ENCODE data around the gene EDARADD. TPM values are rescaled to one million over a fixed set of nuclear protein-coding genes. Genes with fewer than 3 reads are reported as not detected.

Gene EDARADD
- 0.15 and 0.52 TPM in 2 replicates for total RNA-seq (2021)
- Bru-seq, nascent RNA, result percentile 15 among the genes with signal in this experiment
- percentile 11 among the genes with signal in this experiment for BruChase-seq, experiment 1, labeled RNA remaining after a 2-hour chase
- percentile 18 among the genes with signal in this experiment for BruChase-seq, experiment 2, labeled RNA remaining after a 6-hour chase
- long read RNA-seq, result 0 reads

- no peak for DNase-seq (ENCODE audit: low spot score)
- ChIA-PET CTCF (no interaction called here), POLR2A (ENCODE audit: low non-redundant PET) (no interaction called here)
- H3K9me3 ChIP-seq (ENCODE audit: low read depth, low read length, poor library complexity, severe bottlenecking), result no peaks in the 10 kb centered on the region
- no peak for TF ChIP-seq EZH2 (IDR thresholded peaks at IDR 0.05; ENCODE audit: borderline replicate concordance, low read depth, low read length, poor library complexity, severe bottlenecking)
- TF ChIP-seq, protein P1, sequence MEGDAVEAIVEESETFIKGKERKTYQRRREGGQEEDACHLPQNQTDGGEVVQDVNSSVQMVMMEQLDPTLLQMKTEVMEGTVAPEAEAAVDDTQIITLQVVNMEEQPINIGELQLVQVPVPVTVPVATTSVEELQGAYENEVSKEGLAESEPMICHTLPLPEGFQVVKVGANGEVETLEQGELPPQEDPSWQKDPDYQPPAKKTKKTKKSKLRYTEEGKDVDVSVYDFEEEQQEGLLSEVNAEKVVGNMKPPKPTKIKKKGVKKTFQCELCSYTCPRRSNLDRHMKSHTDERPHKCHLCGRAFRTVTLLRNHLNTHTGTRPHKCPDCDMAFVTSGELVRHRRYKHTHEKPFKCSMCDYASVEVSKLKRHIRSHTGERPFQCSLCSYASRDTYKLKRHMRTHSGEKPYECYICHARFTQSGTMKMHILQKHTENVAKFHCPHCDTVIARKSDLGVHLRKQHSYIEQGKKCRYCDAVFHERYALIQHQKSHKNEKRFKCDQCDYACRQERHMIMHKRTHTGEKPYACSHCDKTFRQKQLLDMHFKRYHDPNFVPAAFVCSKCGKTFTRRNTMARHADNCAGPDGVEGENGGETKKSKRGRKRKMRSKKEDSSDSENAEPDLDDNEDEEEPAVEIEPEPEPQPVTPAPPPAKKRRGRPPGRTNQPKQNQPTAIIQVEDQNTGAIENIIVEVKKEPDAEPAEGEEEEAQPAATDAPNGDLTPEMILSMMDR (conservative IDR thresholded peaks at IDR 0.05; ENCODE audit: low read depth, low read length), result no peak
- no peak within 1 kb of the TSS for H3K27ac ChIP-seq (ENCODE audit: low read depth, low read length, poor library complexity, severe bottlenecking)
- no peaks in the 10 kb centered on the region for H3K4me1 ChIP-seq (ENCODE audit: insufficient read depth, low read length, poor library complexity, severe bottlenecking)
- H3K36me3 ChIP-seq (ENCODE audit: insufficient read depth, low read length, poor library complexity, severe bottlenecking), result no peaks in the 10 kb centered on the region
- peaks cover 8% of the 10 kb centered on the region for H3K27me3 ChIP-seq (replicated peaks; ENCODE audit: insufficient read depth, low read depth, low read length, poor library complexity)
- BruUV-seq (replicated peaks), result no TSS peak
- peak within 1 kb of the TSS; percentile 55 for H3K4me3 ChIP-seq (ENCODE audit: low read depth, low read length, poor library complexity, severe bottlenecking)
- intact Hi-C loops (cut with micrococcal nuclease; ENCODE audit: unreplicated experiment), result no loop called here
Observed at GRCh38 chr1:236393681-236394481, at the start of gene EDARADD. EDARADD (plus strand) TSS chr1:236394286; CDS start chr1:236394445, 159 bp downstream.

GRCh38 chr1:236345728-236346127 lies 48.4 kb upstream of the EDARADD start:
- no TSS peak for BruUV-seq (replicated peaks)
- ChIA-PET POLR2A (ENCODE audit: low non-redundant PET) (no interaction called here), CTCF (no interaction called here)
- H3K4me1 ChIP-seq (ENCODE audit: insufficient read depth, low read length, poor library complexity, severe bottlenecking), result no peaks in the 10 kb centered on the region
- TF ChIP-seq EZH2 (IDR thresholded peaks at IDR 0.05; ENCODE audit: borderline replicate concordance, low read depth, low read length, poor library complexity, severe bottlenecking), result no peak
- TF ChIP-seq, protein P1 (conservative IDR thresholded peaks at IDR 0.05; ENCODE audit: low read depth, low read length), result 0 out of 2 replicates have a peak, but pooled peaks have one; percentile 18
- no peaks in the 10 kb centered on the region for H3K27me3 ChIP-seq (replicated peaks; ENCODE audit: insufficient read depth, low read depth, low read length, poor library complexity)
- H3K9me3 ChIP-seq (ENCODE audit: low read depth, low read length, poor library complexity, severe bottlenecking), result no peaks in the 10 kb centered on the region
- no peak for DNase-seq (ENCODE audit: low spot score)
- H3K36me3 ChIP-seq (ENCODE audit: insufficient read depth, low read length, poor library complexity, severe bottlenecking), result no peaks in the 10 kb centered on the region
- no peak overlapping the region for H3K4me3 ChIP-seq (ENCODE audit: low read depth, low read length, poor library complexity, severe bottlenecking)
- intact Hi-C loops (cut with micrococcal nuclease; ENCODE audit: unreplicated experiment), result no loop called here
- H3K27ac ChIP-seq (ENCODE audit: low read depth, low read length, poor library complexity, severe bottlenecking), result no peak overlapping the region

DNA sequence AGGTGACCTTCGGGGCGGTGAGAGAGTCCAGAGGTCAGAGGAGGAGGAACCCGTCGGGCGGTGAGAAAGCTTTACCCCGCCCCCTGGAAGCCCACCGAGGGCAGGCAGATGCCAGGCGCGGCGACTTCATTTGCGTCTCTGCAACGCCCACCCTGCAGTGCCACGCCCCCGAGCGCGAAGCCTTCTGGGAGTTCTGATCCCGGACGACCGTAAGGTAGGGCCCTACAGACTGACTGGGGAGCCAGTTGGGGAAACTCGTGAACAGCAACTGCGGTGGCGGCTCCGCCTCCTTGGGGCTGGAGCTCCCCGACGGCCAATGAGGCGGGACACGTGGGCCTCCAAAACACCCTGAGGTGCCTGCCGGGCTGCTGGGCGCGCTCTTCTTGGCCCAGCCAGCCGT lies 46.0 kb upstream of the EDARADD start:
- H3K36me3 ChIP-seq (ENCODE audit: insufficient read depth, low read length, poor library complexity, severe bottlenecking), result no peaks in the 10 kb centered on the region
- intact Hi-C loops (cut with micrococcal nuclease; ENCODE audit: unreplicated experiment), result no loop called here
- BruUV-seq (replicated peaks), result no TSS peak
- no peak overlapping the region for H3K4me3 ChIP-seq (ENCODE audit: low read depth, low read length, poor library complexity, severe bottlenecking)
- no peaks in the 10 kb centered on the region for H3K9me3 ChIP-seq (ENCODE audit: low read depth, low read length, poor library complexity, severe bottlenecking)
- no peaks in the 10 kb centered on the region for H3K4me1 ChIP-seq (ENCODE audit: insufficient read depth, low read length, poor library complexity, severe bottlenecking)
- ChIA-PET CTCF (no interaction called here), POLR2A (ENCODE audit: low non-redundant PET) (no interaction called here)
- DNase-seq (ENCODE audit: low spot score), result no peak
- no peaks in the 10 kb centered on the region for H3K27me3 ChIP-seq (replicated peaks; ENCODE audit: insufficient read depth, low read depth, low read length, poor library complexity)
- H3K27ac ChIP-seq (ENCODE audit: low read depth, low read length, poor library complexity, severe bottlenecking), result no peak overlapping the region
- TF ChIP-seq, protein P1 (conservative IDR thresholded peaks at IDR 0.05; ENCODE audit: low read depth, low read length), result no peak
- TF ChIP-seq EZH2 (IDR thresholded peaks at IDR 0.05; ENCODE audit: borderline replicate concordance, low read depth, low read length, poor library complexity, severe bottlenecking), result no peak

All from A673 (cell line).